ENCODE results near the gene FERMT2. TPM values are rescaled to one million over a fixed set of nuclear protein-coding genes. Genes with fewer than 3 reads are reported as not detected.
"Not testable (repeated sequence)": the region's sequence is repeated elsewhere in the genome, so short reads cannot be mapped to it uniquely, and the experiment has no call there.

FERMT2 gene
- total RNA-seq, 1 donor: 1.6 TPM

GRCh38 chr14:52923902-52924575, 26.8 kb downstream of the FERMT2 start:
- no peaks in the 10 kb centered on the region for H3K27me3 ChIP-seq (ENCODE audit: insufficient read depth, low read length)
- H3K9me3 ChIP-seq (ENCODE audit: low read depth, low read length): no peaks in the 10 kb centered on the region
- no peak overlapping the region for H3K4me3 ChIP-seq (ENCODE audit: low read length)
- H3K4me1 ChIP-seq (ENCODE audit: insufficient read depth, low read length): peaks cover 6% of the 10 kb centered on the region

GRCh38 chr14:52922656-52923055, 28.2 kb downstream of the FERMT2 start:
- Histone ChIP-seq H3K9me3 (ENCODE audit: low read depth, low read length) (no peaks in the 10 kb centered on the region), H3K27me3 (ENCODE audit: insufficient read depth, low read length) (no peaks in the 10 kb centered on the region), H3K4me1 (ENCODE audit: insufficient read depth, low read length) (peaks cover 12% of the 10 kb centered on the region)

GRCh38 chr14:52922059-52922458, 28.8 kb downstream of the FERMT2 start:
- H3K4me3 ChIP-seq (ENCODE audit: low read length): no peak overlapping the region

More at GRCh38 chr14:52922656-52923055, 28.2 kb downstream of the FERMT2 start:
- no peak overlapping the region for H3K4me3 ChIP-seq (ENCODE audit: low read length)

GRCh38 chr14:52920411-52920810, 30.4 kb downstream of the FERMT2 start:
- peaks cover 15% of the 10 kb centered on the region for H3K4me1 ChIP-seq (ENCODE audit: insufficient read depth, low read length)
- H3K9me3 ChIP-seq (ENCODE audit: low read depth, low read length); H3K4me3 ChIP-seq (ENCODE audit: low read length); H3K27me3 ChIP-seq (ENCODE audit: insufficient read depth, low read length): not testable (repeated sequence)

More at GRCh38 chr14:52922059-52922458, 28.8 kb downstream of the FERMT2 start:
- H3K4me1 ChIP-seq (ENCODE audit: insufficient read depth, low read length): peaks cover 15% of the 10 kb centered on the region
- H3K27me3 ChIP-seq (ENCODE audit: insufficient read depth, low read length): no peaks in the 10 kb centered on the region
- H3K9me3 ChIP-seq (ENCODE audit: low read depth, low read length): no peaks in the 10 kb centered on the region

GRCh38 chr14:52919971-52920370, 30.9 kb downstream of the FERMT2 start:
- no peaks in the 10 kb centered on the region for H3K27me3 ChIP-seq (ENCODE audit: insufficient read depth, low read length)
- no peaks in the 10 kb centered on the region for H3K9me3 ChIP-seq (ENCODE audit: low read depth, low read length)
- H3K4me3 ChIP-seq (ENCODE audit: low read length): no peak overlapping the region
- peaks cover 15% of the 10 kb centered on the region for H3K4me1 ChIP-seq (ENCODE audit: insufficient read depth, low read length)

- H3K4me3 ChIP-seq (ENCODE audit: low read length): no peak overlapping the region
- H3K27me3 ChIP-seq (ENCODE audit: insufficient read depth, low read length): no peaks in the 10 kb centered on the region
- H3K9me3 ChIP-seq (ENCODE audit: low read depth, low read length): no peaks in the 10 kb centered on the region
- peaks cover 15% of the 10 kb centered on the region for H3K4me1 ChIP-seq (ENCODE audit: insufficient read depth, low read length)
Observed at GRCh38 chr14:52918486-52918885, 32.4 kb downstream of the FERMT2 start.

- Histone ChIP-seq H3K27me3 (ENCODE audit: insufficient read depth, low read length) (no peaks in the 10 kb centered on the region), H3K9me3 (ENCODE audit: low read depth, low read length) (no peaks in the 10 kb centered on the region), H3K4me1 (ENCODE audit: insufficient read depth, low read length) (peaks cover 15% of the 10 kb centered on the region), H3K4me3 (ENCODE audit: low read length) (no peak overlapping the region)
Observed at GRCh38 chr14:52917735-52918134, 33.1 kb downstream of the FERMT2 start.

- H3K9me3 ChIP-seq (ENCODE audit: low read depth, low read length): no peaks in the 10 kb centered on the region
- peaks cover 11% of the 10 kb centered on the region for H3K4me1 ChIP-seq (ENCODE audit: insufficient read depth, low read length)
- H3K4me3 ChIP-seq (ENCODE audit: low read length): no peak overlapping the region
- no peaks in the 10 kb centered on the region for H3K27me3 ChIP-seq (ENCODE audit: insufficient read depth, low read length)
Observed at GRCh38 chr14:52914295-52914694, 36.6 kb downstream of the FERMT2 start.

- no peak overlapping the region for H3K4me3 ChIP-seq (ENCODE audit: low read length)
- peaks cover 6% of the 10 kb centered on the region for H3K4me1 ChIP-seq (ENCODE audit: insufficient read depth, low read length)
- H3K9me3 ChIP-seq (ENCODE audit: low read depth, low read length): no peaks in the 10 kb centered on the region
- no peaks in the 10 kb centered on the region for H3K27me3 ChIP-seq (ENCODE audit: insufficient read depth, low read length)
Observed at GRCh38 chr14:52913271-52913670, 37.6 kb downstream of the FERMT2 start.

- Histone ChIP-seq H3K27me3 (ENCODE audit: insufficient read depth, low read length) (no peaks in the 10 kb centered on the region), H3K4me1 (ENCODE audit: insufficient read depth, low read length) (no peaks in the 10 kb centered on the region), H3K4me3 (ENCODE audit: low read length) (no peak overlapping the region), H3K9me3 (ENCODE audit: low read depth, low read length) (no peaks in the 10 kb centered on the region)
Observed at GRCh38 chr14:52911904-52912303, 38.9 kb downstream of the FERMT2 start.

GRCh38 chr14:52910572-52910971, 40.3 kb downstream of the FERMT2 start:
- Histone ChIP-seq H3K27me3 (ENCODE audit: insufficient read depth, low read length) (no peaks in the 10 kb centered on the region), H3K9me3 (ENCODE audit: low read depth, low read length) (no peaks in the 10 kb centered on the region), H3K4me1 (ENCODE audit: insufficient read depth, low read length) (no peaks in the 10 kb centered on the region), H3K4me3 (ENCODE audit: low read length) (no peak overlapping the region)

GRCh38 chr14:52907949-52908348, 42.9 kb downstream of the FERMT2 start:
- Histone ChIP-seq H3K4me3 (ENCODE audit: low read length) (no peak overlapping the region), H3K9me3 (ENCODE audit: low read depth, low read length) (no peaks in the 10 kb centered on the region), H3K27me3 (ENCODE audit: insufficient read depth, low read length) (no peaks in the 10 kb centered on the region), H3K4me1 (ENCODE audit: insufficient read depth, low read length) (no peaks in the 10 kb centered on the region)

GRCh38 chr14:52906141-52906601, 44.7 kb downstream of the FERMT2 start:
- Histone ChIP-seq H3K4me3 (ENCODE audit: low read length) (no peak overlapping the region), H3K4me1 (ENCODE audit: insufficient read depth, low read length) (no peaks in the 10 kb centered on the region), H3K9me3 (ENCODE audit: low read depth, low read length) (no peaks in the 10 kb centered on the region), H3K27me3 (ENCODE audit: insufficient read depth, low read length) (no peaks in the 10 kb centered on the region)

- H3K4me1 ChIP-seq (ENCODE audit: insufficient read depth, low read length): no peaks in the 10 kb centered on the region
- H3K27me3 ChIP-seq (ENCODE audit: insufficient read depth, low read length): no peaks in the 10 kb centered on the region
- H3K9me3 ChIP-seq (ENCODE audit: low read depth, low read length): no peaks in the 10 kb centered on the region
- no peak overlapping the region for H3K4me3 ChIP-seq (ENCODE audit: low read length)
Observed at GRCh38 chr14:52902971-52903619, 47.8 kb downstream of the FERMT2 start.

GRCh38 chr14:52901357-52901980, 49.4 kb downstream of the FERMT2 start:
- H3K4me1 ChIP-seq (ENCODE audit: insufficient read depth, low read length): no peaks in the 10 kb centered on the region
- no peak overlapping the region for H3K4me3 ChIP-seq (ENCODE audit: low read length)
- no peaks in the 10 kb centered on the region for H3K9me3 ChIP-seq (ENCODE audit: low read depth, low read length)
- H3K27me3 ChIP-seq (ENCODE audit: insufficient read depth, low read length): no peaks in the 10 kb centered on the region
